Astrocyte of the cerebellum (primary cell): ENCODE results near the gene SHC4.
A peak's percentile ranks its signal among the peaks of the same experiment; 100 is the strongest.

Experiments
- DNase-seq: peaks from one replicate; pipeline ENCODE4 v3.0.0-alpha.2; 2011; ENCODE audit warnings: low read depth
- H3K4me3 ChIP-seq: 2 replicates; pipeline ENCODE4 v1.5.1; 2011; ENCODE audit warnings: mild to moderate bottlenecking, low read depth, low read length, moderate library complexity
- in situ Hi-C: cut with HindIII; loops from 2 replicates; pipeline ENCODE4 v1.10.0; 2017; ENCODE audit warnings: low sequenced_read_pairs
- TF ChIP-seq, protein P1 (sequence below): IDR thresholded peaks from 2 replicates; pipeline ENCODE4 v1.5.1; 2012; ENCODE audit warnings: low read length, low read depth, moderate library complexity, mild to moderate bottlenecking; ENCODE audit errors: missing control alignments

The SHC4 gene

DNA sequence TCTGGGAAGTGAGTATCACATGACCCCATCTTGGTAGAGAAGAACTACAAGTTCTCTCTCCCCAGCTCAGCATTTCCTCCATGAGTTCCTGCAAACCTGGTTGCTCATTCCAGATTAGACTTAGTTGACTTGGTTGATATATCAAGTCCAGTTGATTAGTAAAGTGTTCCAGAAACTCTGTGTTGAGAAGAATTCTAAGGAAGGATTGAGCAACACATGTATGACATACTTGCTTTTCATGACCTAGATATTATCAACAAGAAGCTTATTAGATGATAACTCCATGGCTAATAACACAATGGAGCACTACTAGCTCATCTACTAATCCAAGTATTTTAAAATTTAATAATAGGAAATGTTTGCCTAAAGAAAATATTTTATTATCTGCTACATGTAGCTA lies 92.2 kb downstream of the SHC4 start:
- H3K4me3 ChIP-seq = no peak overlapping the region
- TF ChIP-seq, protein P1, sequence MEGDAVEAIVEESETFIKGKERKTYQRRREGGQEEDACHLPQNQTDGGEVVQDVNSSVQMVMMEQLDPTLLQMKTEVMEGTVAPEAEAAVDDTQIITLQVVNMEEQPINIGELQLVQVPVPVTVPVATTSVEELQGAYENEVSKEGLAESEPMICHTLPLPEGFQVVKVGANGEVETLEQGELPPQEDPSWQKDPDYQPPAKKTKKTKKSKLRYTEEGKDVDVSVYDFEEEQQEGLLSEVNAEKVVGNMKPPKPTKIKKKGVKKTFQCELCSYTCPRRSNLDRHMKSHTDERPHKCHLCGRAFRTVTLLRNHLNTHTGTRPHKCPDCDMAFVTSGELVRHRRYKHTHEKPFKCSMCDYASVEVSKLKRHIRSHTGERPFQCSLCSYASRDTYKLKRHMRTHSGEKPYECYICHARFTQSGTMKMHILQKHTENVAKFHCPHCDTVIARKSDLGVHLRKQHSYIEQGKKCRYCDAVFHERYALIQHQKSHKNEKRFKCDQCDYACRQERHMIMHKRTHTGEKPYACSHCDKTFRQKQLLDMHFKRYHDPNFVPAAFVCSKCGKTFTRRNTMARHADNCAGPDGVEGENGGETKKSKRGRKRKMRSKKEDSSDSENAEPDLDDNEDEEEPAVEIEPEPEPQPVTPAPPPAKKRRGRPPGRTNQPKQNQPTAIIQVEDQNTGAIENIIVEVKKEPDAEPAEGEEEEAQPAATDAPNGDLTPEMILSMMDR = no peak
- no peak for DNase-seq
- in situ Hi-C loops = loop anchor here (10.0 kb wide), 1 partner anchor 273 kb away; no protein-coding TSS in a partner anchor

DNA sequence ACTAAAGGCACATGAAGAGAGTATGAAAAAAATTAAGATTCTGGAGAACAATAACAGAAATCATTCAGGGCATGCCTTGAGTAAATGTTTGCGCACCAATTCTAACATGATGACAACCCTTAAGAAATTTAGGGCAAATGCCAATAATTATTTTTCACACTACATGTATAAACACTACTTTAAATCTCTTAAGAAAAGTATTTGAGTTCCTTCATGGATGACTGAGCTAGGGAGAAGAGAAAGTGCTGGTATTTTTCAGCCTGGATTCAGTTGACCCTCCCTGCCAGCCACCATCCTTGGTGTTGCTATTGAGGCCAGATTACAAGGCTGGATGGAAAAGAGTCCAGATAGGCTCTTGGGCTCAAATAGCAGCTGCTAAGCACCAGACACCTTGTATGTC lies 93.8 kb downstream of the SHC4 start:
- H3K4me3 ChIP-seq = no peak overlapping the region
- TF ChIP-seq, protein P1 = no peak
- no peak for DNase-seq
- in situ Hi-C loops = loop anchor here (10.0 kb wide), 1 partner anchor 275 kb away; no protein-coding TSS in a partner anchor

DNA sequence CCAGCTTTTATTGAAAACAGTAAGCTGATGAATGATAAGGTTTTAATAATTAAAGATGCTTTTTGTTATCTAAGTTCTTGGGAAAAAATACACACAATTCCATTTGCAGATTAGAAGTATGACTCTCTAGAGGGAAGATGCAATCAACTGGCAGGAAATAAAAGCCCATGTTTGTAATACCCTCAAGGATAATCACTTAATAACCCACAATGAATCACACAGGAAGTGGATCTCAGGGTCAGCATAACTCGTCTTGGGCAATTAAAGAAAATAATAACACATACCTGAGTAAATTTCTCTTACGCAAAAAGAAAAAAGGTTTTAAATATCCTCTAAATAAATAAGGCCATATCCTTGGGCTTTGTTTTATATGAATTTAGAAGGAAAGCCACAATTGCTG lies 95.2 kb downstream of the SHC4 start:
- no peak overlapping the region for H3K4me3 ChIP-seq
- in situ Hi-C loops = no loop called here
- DNase-seq = peak; percentile 54
- TF ChIP-seq, protein P1 = no peak

DNA sequence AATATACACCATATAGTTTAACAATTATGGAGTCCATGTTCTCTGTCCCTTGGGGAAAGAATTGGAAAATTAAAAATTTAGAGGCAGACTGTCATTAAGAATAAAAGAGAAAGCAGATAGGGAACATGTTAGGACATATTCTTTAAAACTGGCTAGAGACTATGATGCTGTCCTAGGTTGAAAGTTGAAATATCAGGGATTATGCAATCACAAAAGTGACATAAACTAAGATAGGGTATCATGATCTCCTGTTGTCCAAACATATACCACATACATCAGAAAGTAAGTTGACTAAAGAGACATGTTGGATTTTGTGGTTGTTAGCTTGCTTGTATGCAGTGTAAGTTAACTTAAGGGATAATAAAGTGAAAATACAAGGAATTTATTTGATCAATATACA lies 95.7 kb downstream of the SHC4 start:
- H3K4me3 ChIP-seq = no peak overlapping the region
- DNase-seq = no peak
- in situ Hi-C loops = no loop called here
- TF ChIP-seq, protein P1 = no peak

DNA sequence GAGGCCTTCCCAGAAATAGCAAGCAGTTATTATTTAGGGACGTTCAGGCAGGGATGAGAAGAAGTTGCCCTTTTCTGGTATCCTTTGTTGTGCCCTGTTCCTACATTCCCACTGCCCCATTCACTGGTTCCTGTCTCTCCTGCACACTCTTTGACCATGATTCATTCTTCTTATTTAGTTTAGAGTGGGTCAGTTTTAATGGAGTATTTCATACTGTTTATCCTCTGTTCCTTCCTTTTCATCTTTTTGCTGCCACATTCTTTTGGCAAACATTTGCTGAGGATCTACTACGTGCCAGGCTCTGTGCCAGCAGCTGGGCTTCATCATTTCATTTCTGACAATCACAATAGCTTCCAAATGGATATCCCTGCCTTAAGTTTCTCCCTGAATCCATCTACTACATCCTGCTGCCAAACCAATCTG lies 97.6 kb downstream of the SHC4 start:
- in situ Hi-C loops = no loop called here
- no peak for DNase-seq
- TF ChIP-seq, protein P1 = no peak
- no peak overlapping the region for H3K4me3 ChIP-seq

DNA sequence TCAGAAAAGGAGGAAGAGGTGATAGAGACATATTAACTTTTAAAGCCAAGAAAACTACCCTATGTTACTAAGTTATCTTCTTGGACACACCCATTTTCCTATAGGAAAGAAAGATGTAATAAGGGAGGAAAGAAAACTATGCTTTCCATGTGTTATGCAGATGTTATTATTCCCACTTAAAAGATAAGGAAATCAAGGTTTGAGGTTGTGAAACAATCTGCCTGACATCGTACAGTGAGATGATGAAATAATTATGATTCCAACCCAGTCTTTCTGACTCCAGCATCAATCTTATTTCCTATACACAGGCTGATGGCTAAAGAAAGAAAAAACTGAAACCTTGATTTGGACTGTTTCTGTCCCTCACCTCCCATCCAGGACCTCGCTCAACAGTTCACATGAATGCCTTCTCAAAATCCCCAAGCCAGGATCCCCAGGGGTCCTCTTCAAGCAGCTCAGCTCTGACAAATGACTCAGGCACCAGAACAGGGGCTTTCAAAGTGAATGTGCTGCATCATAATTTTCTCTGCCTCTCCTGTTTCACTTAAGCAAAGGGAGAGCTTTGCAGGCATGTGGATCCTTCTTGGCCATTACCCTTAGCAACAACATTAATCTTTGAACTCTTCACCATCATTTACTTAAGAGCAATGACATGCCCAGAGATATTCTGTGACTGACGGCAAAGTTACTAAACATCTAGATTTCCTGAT lies 98.2 kb downstream of the SHC4 start:
- TF ChIP-seq, protein P1 = no peak
- in situ Hi-C loops = no loop called here
- DNase-seq = peak; percentile 63
- no peak overlapping the region for H3K4me3 ChIP-seq
